Spleen (tissue), 7 donors: ENCODE measurements around the gene CEP128.

Experiments
- POLR2A ChIP-seq, 3 donors: fragments of 450-650 bp; IDR thresholded peaks; one replicate each; pipeline ENCODE4 v1.5.1; 2017; ENCODE audit warnings: antibody characterized with exemption in 3 of 3, mild to moderate bottlenecking in 1 of 3
- POLR2AphosphoS5 ChIP-seq, 3 donors: sonication (generic); formaldehyde crosslinking; IDR thresholded peaks; one replicate each; pipeline ENCODE4 v1.5.1; 2017; ENCODE audit warnings: antibody characterized with exemption in 3 of 3
- TF ChIP-seq, protein P1 (sequence below), 11 experiments: fragments of 200-600 bp in 7 of 11; fragments of 450-650 bp in 4 of 11; sonication (generic) in 4 of 11; IDR thresholded peaks in 8 of 11; conservative IDR thresholded peaks in 3 of 11; 1 replicate in 7 of 11; 2 replicates in 4 of 11; pipeline versions ENCODE4 v1.4.0 to v1.8.0; 2016 to 2021; ENCODE audit warnings: antibody characterized with exemption in 11 of 11, inconsistent platforms in 4 of 11, mild to moderate bottlenecking in 1 of 11
- donor health status: DM: no; HTN: no; CAD: no; lungs with moderate emphysema.
- donor health status: DM: no; HTN: no; CAD: no.
- donor health status: DM: no; HTN: no; CAD: no.

- TF ChIP-seq POLR2A (IDR thresholded peaks at IDR 0.05), result no peak
- TF ChIP-seq, protein P1, sequence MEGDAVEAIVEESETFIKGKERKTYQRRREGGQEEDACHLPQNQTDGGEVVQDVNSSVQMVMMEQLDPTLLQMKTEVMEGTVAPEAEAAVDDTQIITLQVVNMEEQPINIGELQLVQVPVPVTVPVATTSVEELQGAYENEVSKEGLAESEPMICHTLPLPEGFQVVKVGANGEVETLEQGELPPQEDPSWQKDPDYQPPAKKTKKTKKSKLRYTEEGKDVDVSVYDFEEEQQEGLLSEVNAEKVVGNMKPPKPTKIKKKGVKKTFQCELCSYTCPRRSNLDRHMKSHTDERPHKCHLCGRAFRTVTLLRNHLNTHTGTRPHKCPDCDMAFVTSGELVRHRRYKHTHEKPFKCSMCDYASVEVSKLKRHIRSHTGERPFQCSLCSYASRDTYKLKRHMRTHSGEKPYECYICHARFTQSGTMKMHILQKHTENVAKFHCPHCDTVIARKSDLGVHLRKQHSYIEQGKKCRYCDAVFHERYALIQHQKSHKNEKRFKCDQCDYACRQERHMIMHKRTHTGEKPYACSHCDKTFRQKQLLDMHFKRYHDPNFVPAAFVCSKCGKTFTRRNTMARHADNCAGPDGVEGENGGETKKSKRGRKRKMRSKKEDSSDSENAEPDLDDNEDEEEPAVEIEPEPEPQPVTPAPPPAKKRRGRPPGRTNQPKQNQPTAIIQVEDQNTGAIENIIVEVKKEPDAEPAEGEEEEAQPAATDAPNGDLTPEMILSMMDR (IDR thresholded peaks at IDR 0.05 in 8 of 11, conservative IDR thresholded peaks at IDR 0.05 in 3 of 11), result no peak
- TF ChIP-seq POLR2AphosphoS5 (IDR thresholded peaks at IDR 0.05), result no peak
Observed at GRCh38 chr14:80942191-80942600, 658 bp upstream of the CEP128 start.
